IMR-90 (cell line): ENCODE data around the gene KDM2A. TPM values are rescaled to one million over a fixed set of nuclear protein-coding genes. Genes with fewer than 3 reads are reported as not detected.

Experiments
- ATAC-seq: fragments of 200-7000 bp; cut with Tn5 transposase; 2 replicates; pipeline ENCODE4 v1.9.1; 2020; ENCODE audit warnings: low read depth, mild to moderate bottlenecking, moderate library complexity
- BruUV-seq: library from RNA; stranded (reverse); fragments of 400-500 nt; replicated peaks from 2 replicates; lab custom pipeline; 2021; lab: Mats Ljungman, UMichigan
- CTCF ChIA-PET: fragments of 300-600 bp; formaldehyde crosslinking; extraction: SDS; loops from one replicate; lab custom pipeline; 2021; ENCODE audit warnings: antibody characterized with exemption; lab: Yijun Ruan, JAX
- POLR2A ChIA-PET: fragments of 300-600 bp; sonication (Branson Sonifier 250); formaldehyde crosslinking; loops from one replicate; lab custom pipeline; 2022; ENCODE audit warnings: antibody characterized with exemption; ENCODE audit not compliant: unreplicated experiment; lab: Charles Lee
- DNase-seq: peaks from one replicate; pipeline ENCODE4 v3.0.0; 2013
- H2AFZ ChIP-seq: replicated peaks from 2 replicates; pipeline ENCODE3; 2013; ENCODE audit warnings: low read length, mild to moderate bottlenecking; ENCODE audit not compliant: poor library complexity
- H2AK5ac ChIP-seq: 2 replicates; pipeline ENCODE4 v1.6.1; 2013; ENCODE audit warnings: low read depth, low read length, inconsistent platforms
- H2AK9ac ChIP-seq: replicated peaks from 2 replicates; pipeline ENCODE3; 2013; ENCODE audit warnings: mild to moderate bottlenecking, low read depth, low read length, moderate library complexity; ENCODE audit not compliant: poor library complexity
- H2BK120ac ChIP-seq: 2 replicates; pipeline ENCODE4 v1.6.1; 2013; ENCODE audit warnings: low read depth, low read length, inconsistent platforms
- H2BK15ac ChIP-seq: 3 replicates; pipeline ENCODE4 v1.6.1; 2013; ENCODE audit warnings: low read depth, low read length, inconsistent platforms
- H2BK20ac ChIP-seq: 2 replicates; pipeline ENCODE4 v1.6.1; 2013; ENCODE audit warnings: low read depth, mild to moderate bottlenecking, inconsistent platforms, low read length, moderate library complexity
- H2BK5ac ChIP-seq: 2 replicates; pipeline ENCODE4 v1.6.1; 2013; ENCODE audit warnings: mild to moderate bottlenecking, low read depth, low read length, inconsistent platforms; ENCODE audit not compliant: poor library complexity, severe bottlenecking
- H3K14ac ChIP-seq: replicated peaks from 2 replicates; pipeline ENCODE4 v1.6.1; 2013; ENCODE audit warnings: low read depth, low read length, inconsistent platforms
- H3K18ac ChIP-seq: 2 replicates; pipeline ENCODE4 v1.6.1; 2013; ENCODE audit warnings: low read depth, low read length, control low read depth
- H3K23ac ChIP-seq: 2 replicates; pipeline ENCODE4 v1.6.1; 2013; ENCODE audit warnings: low read depth, low read length, inconsistent platforms
- H3K27ac ChIP-seq: 2 replicates; pipeline ENCODE4 v1.5.1; 2013; ENCODE audit warnings: mild to moderate bottlenecking, control low read depth, low read length; ENCODE audit not compliant: insufficient read depth
- H3K27me3 ChIP-seq: 2 replicates; pipeline ENCODE4 v1.6.1; 2013; ENCODE audit warnings: low read length; ENCODE audit not compliant: control insufficient read depth, insufficient read depth
- H3K36me3 ChIP-seq: 2 replicates; pipeline ENCODE4 v1.6.1; 2013; ENCODE audit warnings: low read length, mixed read lengths; ENCODE audit not compliant: control insufficient read depth, insufficient read depth
- H3K4ac ChIP-seq: 2 replicates; pipeline ENCODE4 v1.6.1; 2013; ENCODE audit warnings: low read depth, low read length, inconsistent platforms
- H3K4me1 ChIP-seq: 2 replicates; pipeline ENCODE4 v1.6.1; 2013; ENCODE audit warnings: low read length, mixed read lengths; ENCODE audit not compliant: control insufficient read depth, insufficient read depth
- H3K4me2 ChIP-seq: 2 replicates; pipeline ENCODE4 v1.6.1; 2013; ENCODE audit warnings: low read depth, mild to moderate bottlenecking, control low read depth, low read length, moderate library complexity
- H3K4me3 ChIP-seq: 2 replicates; pipeline ENCODE4 v1.5.1; 2013; ENCODE audit warnings: low read depth, mild to moderate bottlenecking, control low read depth, low read length, moderate library complexity; ENCODE audit not compliant: insufficient read depth
- H3K56ac ChIP-seq: 2 replicates; pipeline ENCODE4 v1.6.1; 2013; ENCODE audit warnings: low read length, inconsistent platforms; ENCODE audit not compliant: insufficient read depth; ENCODE audit errors: extremely low read depth
- H3K79me1 ChIP-seq, 2 experiments: 2 replicates each; pipeline ENCODE4 v1.6.1; 2013; ENCODE audit warnings: low read length in 2 of 2, inconsistent platforms in 1 of 2, low read depth in 1 of 2
- H3K9ac ChIP-seq: 2 replicates; pipeline ENCODE4 v1.6.1; 2013; ENCODE audit warnings: low read depth, low read length, control low read depth
- H3K9me1 ChIP-seq: 2 replicates; pipeline ENCODE4 v1.6.1; 2013; ENCODE audit warnings: low read length, inconsistent platforms; ENCODE audit not compliant: insufficient read depth
- H3K9me3 ChIP-seq: 2 replicates; pipeline ENCODE4 v1.6.1; 2013; ENCODE audit warnings: low read length; ENCODE audit not compliant: control insufficient read depth, insufficient read depth
- H4K20me1 ChIP-seq: 2 replicates; pipeline ENCODE4 v1.6.1; 2013; ENCODE audit warnings: low read length, inconsistent platforms; ENCODE audit not compliant: insufficient read depth
- H4K5ac ChIP-seq: 2 replicates; pipeline ENCODE4 v1.6.1; 2013; ENCODE audit warnings: mild to moderate bottlenecking, low read depth, low read length, control low read depth
- H4K8ac ChIP-seq, 2 experiments: 2 replicates each; pipeline ENCODE4 v1.6.1; 2013; ENCODE audit warnings: low read depth in 2 of 2, low read length in 2 of 2, control low read depth in 1 of 2, inconsistent platforms in 1 of 2
- H4K91ac ChIP-seq: 2 replicates; pipeline ENCODE4 v1.6.1; 2013; ENCODE audit warnings: low read depth, low read length, inconsistent platforms; ENCODE audit not compliant: insufficient read depth
- BHLHE40 ChIP-seq: fragments of 150-350 bp; IDR thresholded peaks from 2 replicates; pipeline ENCODE4 v1.6.1; 2016; ENCODE audit warnings: mild to moderate bottlenecking, low read depth, low read length
- CHD1 ChIP-seq: IDR thresholded peaks from 2 replicates; pipeline ENCODE4 v1.6.1; 2012; ENCODE audit warnings: low read depth, low read length, improper control_type of control experiment
- FOS ChIP-seq: fragments of 150-350 bp; IDR thresholded peaks from 2 replicates; pipeline ENCODE4 v1.6.1; 2016; ENCODE audit warnings: low read depth, low read length
- RCOR1 ChIP-seq: IDR thresholded peaks from 2 replicates; pipeline ENCODE4 v1.6.1; 2012; ENCODE audit warnings: mild to moderate bottlenecking, low read length, improper control_type of control experiment; ENCODE audit not compliant: insufficient replicate concordance
- RFX5 ChIP-seq: IDR thresholded peaks from 2 replicates; pipeline ENCODE4 v1.8.0; 2012; ENCODE audit warnings: low read depth, mild to moderate bottlenecking, low read length, moderate library complexity
- SMC3 ChIP-seq: fragments of 150-350 bp; IDR thresholded peaks from 2 replicates; pipeline ENCODE4 v1.6.1; 2016; ENCODE audit warnings: low read depth, mild to moderate bottlenecking, antibody characterized with exemption, low read length, moderate library complexity
- WGBS, 2 experiments: methylation state at CpG; one replicate each; pipeline versions ENCODE4 v1.1.5 to v1.1.7; 2013; ENCODE audit warnings: missing lambda C conversion rate in 2 of 2; ENCODE audit not compliant: insufficient read length in 1 of 2; ENCODE audit errors: extremely low coverage in 2 of 2; 5-methylcytosine and 5-hydroxymethylcytosine counted together
- dilution Hi-C: fragments of 300-500 bp; cut with HindIII; formaldehyde crosslinking; loops from one replicate; pipeline ENCODE4 v1.14.3; 2018; ENCODE audit warnings: low sequenced_read_pairs; ENCODE audit not compliant: unreplicated experiment
- in situ Hi-C: fragments of 300-500 bp; cut with MboI; formaldehyde crosslinking; loops from 3 replicates; pipeline ENCODE4 v1.14.3; 2019; ENCODE audit warnings: low sequenced_read_pairs, inconsistent platforms, mixed read lengths
- intact Hi-C: fragments of 100-400 bp; cut with micrococcal nuclease; formaldehyde crosslinking; loops from 2 replicates; pipeline ENCODE4 v1.10.0; 2022
- polyA plus RNA-seq, 3 experiments: library from polyadenylated mRNA; depleted of rRNA; stranded (reverse); fragments of >200 nt; gene quantifications; 2 replicates each; pipeline ENCODE4 v1.2.3, GENCODE V29; 2012; ENCODE audit warnings: low replicate concordance in 1 of 3
- total RNA-seq: library from RNA; depleted of rRNA; stranded (reverse); fragments of >200 nt; gene quantifications from 2 replicates; pipeline ENCODE4 v1.2.3, GENCODE V29; 2012

Gene KDM2A
- total and polyA plus RNA-seq, 2 of the 4 experiments (the other 2 are of a cell fraction): 26.7 to 42.6 TPM

GRCh38 chr11:67178878-67179277 is 59.8 kb downstream of the KDM2A start:
- Histone ChIP-seq H2AK9ac (no peak overlapping the region), H2BK5ac (peak overlapping the region; percentile 37), H3K4ac (no peak overlapping the region), H3K4me1 (peaks cover 9% of the 10 kb centered on the region), H3K9ac (no peak overlapping the region), H3K9me1 (peaks cover 15% of the 10 kb centered on the region; the same call in 1 of the 2 replicates), H2BK120ac (no peak overlapping the region), H2BK20ac (no peak overlapping the region), H3K18ac (no peak overlapping the region), H4K91ac (no peak overlapping the region), H3K27ac (no peak overlapping the region), H2BK15ac (no peak overlapping the region), H3K79me1 (peaks cover 25 to 71% of the 10 kb centered on the region in 2 experiments), H4K8ac (no peak overlapping the region), H3K36me3 (peaks cover 12% of the 10 kb centered on the region), H3K4me3 (no peak overlapping the region), H3K14ac (no peak overlapping the region), H4K20me1 (peaks cover 51% of the 10 kb centered on the region), H3K9me3 (no peaks in the 10 kb centered on the region), H4K5ac (no peak overlapping the region), H3K27me3 (no peaks in the 10 kb centered on the region), H2AK5ac (no peak overlapping the region), H2AFZ (no peak overlapping the region), H3K4me2 (peak overlapping the region; percentile 37; the same call in 1 of the 2 replicates), H3K23ac (no peak overlapping the region), H3K56ac (no peak overlapping the region)
- POLR2A ChIA-PET: no interaction called here
- no peak for TF ChIP-seq FOS
- no peak for TF ChIP-seq RFX5
- TF ChIP-seq RCOR1: peak; percentile 49
- TF ChIP-seq SMC3: no peak
- TF ChIP-seq CHD1: no peak
- 0 out of 2 replicates have a peak, but pooled peaks have one; percentile 25 for TF ChIP-seq BHLHE40
- BruUV-seq: no TSS peak
- ATAC-seq (peak; percentile 90), DNase-seq (peak; percentile 77)
- no CpG with 5 or more reads among the region's 4 CpGs for WGBS, 2 experiments
- intact Hi-C loops: loop anchor here (2.0 kb wide), 1 partner anchor 58 kb away; no protein-coding TSS in a partner anchor
- in situ Hi-C loops: no loop called here
- dilution Hi-C loops: no loop called here
- CTCF ChIA-PET: interaction anchor here (1.0 kb wide), 1 partner anchor 204 kb away, joined by 4 read pairs; no protein-coding TSS in a partner anchor
